ENCODE measurements around the gene GDNF. TPM values are rescaled to one million over a fixed set of nuclear protein-coding genes. Genes with fewer than 3 reads are reported as not detected.

GDNF gene, protein sequence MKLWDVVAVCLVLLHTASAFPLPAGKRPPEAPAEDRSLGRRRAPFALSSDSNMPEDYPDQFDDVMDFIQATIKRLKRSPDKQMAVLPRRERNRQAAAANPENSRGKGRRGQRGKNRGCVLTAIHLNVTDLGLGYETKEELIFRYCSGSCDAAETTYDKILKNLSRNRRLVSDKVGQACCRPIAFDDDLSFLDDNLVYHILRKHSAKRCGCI
- not detected in 2 replicates for total RNA-seq

GRCh38 chr5:37839407-37840052 is at the start of gene GDNF:
Gene GDNF, minus strand, starts transcription at chr5:37840041. Its CDS starts 5,245 bp downstream, at chr5:37834796.

